Stimulated activated memory B cell treated with anti-CD40 and anti-IgM and Interleukin-4, amounts not matched to agents 10 μg/mL and 1 μg/mL and 100 μg/mL, for 72 hours (primary cell): Measurements from ENCODE around the gene CREG1.

Experiments
- ATAC-seq: fragments of 150-1000 bp; cut with Tn5 transposase; 2 replicates; pipeline ENCODE4 v1.10.0; 2021
- H3K27ac Mint-ChIP-seq: one replicate; pipeline ENCODE4 v1.8.0; 2022; ENCODE audit warnings: mild to moderate bottlenecking, mixed read lengths
- H3K27me3 Mint-ChIP-seq: one replicate; pipeline ENCODE4 v1.8.0; 2022; ENCODE audit warnings: mixed read lengths
- H3K36me3 Mint-ChIP-seq: one replicate; pipeline ENCODE4 v1.8.0; 2022; ENCODE audit warnings: mixed read lengths
- H3K4me1 Mint-ChIP-seq: one replicate; pipeline ENCODE4 v1.8.0; 2022; ENCODE audit warnings: mixed read lengths
- H3K4me3 Mint-ChIP-seq: one replicate; pipeline ENCODE4 v1.8.0; 2022; ENCODE audit warnings: mild to moderate bottlenecking, moderate library complexity, mixed read lengths
- H3K9me3 Mint-ChIP-seq: one replicate; pipeline ENCODE4 v1.8.0; 2022; ENCODE audit warnings: mixed read lengths

Gene CREG1

GRCh38 chr1:167510244-167510643 is 43.3 kb downstream of the CREG1 start:
- Mint-ChIP-seq H3K27ac (no peak overlapping the region), H3K36me3 (no peaks in the 10 kb centered on the region), H3K4me1 (no peaks in the 10 kb centered on the region), H3K4me3 (no peak overlapping the region), H3K9me3 (no peaks in the 10 kb centered on the region), H3K27me3 (peaks cover 58% of the 10 kb centered on the region)
- ATAC-seq, result peak; percentile 54

- no peak for ATAC-seq
- Mint-ChIP-seq H3K27ac (no peak overlapping the region), H3K4me1 (no peaks in the 10 kb centered on the region), H3K27me3 (peaks cover 64% of the 10 kb centered on the region), H3K9me3 (no peaks in the 10 kb centered on the region), H3K4me3 (no peak overlapping the region), H3K36me3 (no peaks in the 10 kb centered on the region)
These were observed 44.0 kb downstream of the CREG1 start for GRCh38 chr1:167509587-167509986.

- Mint-ChIP-seq H3K4me3 (no peak overlapping the region), H3K36me3 (no peaks in the 10 kb centered on the region), H3K27me3 (peaks cover 83% of the 10 kb centered on the region), H3K4me1 (no peaks in the 10 kb centered on the region), H3K27ac (no peak overlapping the region), H3K9me3 (no peaks in the 10 kb centered on the region)
- ATAC-seq, result no peak
These were observed 45.8 kb downstream of the CREG1 start for GRCh38 chr1:167507719-167508118.

- H3K4me1 Mint-ChIP-seq, result peaks cover 31% of the 10 kb centered on the region
- H3K9me3 Mint-ChIP-seq, result no peaks in the 10 kb centered on the region
- no peak overlapping the region for H3K27ac Mint-ChIP-seq
- ATAC-seq, result no peak
- no peak overlapping the region for H3K4me3 Mint-ChIP-seq
- H3K36me3 Mint-ChIP-seq, result no peaks in the 10 kb centered on the region
- H3K27me3 Mint-ChIP-seq, result peaks cover 76% of the 10 kb centered on the region
These were observed 49.1 kb downstream of the CREG1 start for GRCh38 chr1:167504467-167504827.

GRCh38 chr1:167503626-167504466 is 49.7 kb downstream of the CREG1 start:
- H3K36me3 Mint-ChIP-seq, result no peaks in the 10 kb centered on the region
- H3K9me3 Mint-ChIP-seq, result no peaks in the 10 kb centered on the region
- H3K27me3 Mint-ChIP-seq, result peaks cover 70% of the 10 kb centered on the region
- no peak overlapping the region for H3K4me3 Mint-ChIP-seq
- ATAC-seq, result no peak
- H3K4me1 Mint-ChIP-seq, result peaks cover 35% of the 10 kb centered on the region
- H3K27ac Mint-ChIP-seq, result no peak overlapping the region

GRCh38 chr1:167502719-167503462 is 50.7 kb downstream of the CREG1 start:
- Mint-ChIP-seq H3K27me3 (peaks cover 75% of the 10 kb centered on the region), H3K4me1 (peaks cover 35% of the 10 kb centered on the region), H3K36me3 (no peaks in the 10 kb centered on the region), H3K27ac (no peak overlapping the region), H3K4me3 (no peak overlapping the region), H3K9me3 (no peaks in the 10 kb centered on the region)
- no peak for ATAC-seq

- H3K9me3 Mint-ChIP-seq, result no peaks in the 10 kb centered on the region
- peaks cover 75% of the 10 kb centered on the region for H3K27me3 Mint-ChIP-seq
- peaks cover 35% of the 10 kb centered on the region for H3K4me1 Mint-ChIP-seq
- H3K4me3 Mint-ChIP-seq, result no peak overlapping the region
- ATAC-seq, result no peak
- H3K36me3 Mint-ChIP-seq, result no peaks in the 10 kb centered on the region
- H3K27ac Mint-ChIP-seq, result no peak overlapping the region
These were observed 51.4 kb downstream of the CREG1 start for GRCh38 chr1:167502192-167502551.

GRCh38 chr1:167501515-167502191 is 51.9 kb downstream of the CREG1 start:
- peaks cover 75% of the 10 kb centered on the region for H3K27me3 Mint-ChIP-seq
- H3K36me3 Mint-ChIP-seq, result no peaks in the 10 kb centered on the region
- no peak overlapping the region for H3K27ac Mint-ChIP-seq
- H3K4me1 Mint-ChIP-seq, result peaks cover 35% of the 10 kb centered on the region
- no peaks in the 10 kb centered on the region for H3K9me3 Mint-ChIP-seq
- no peak for ATAC-seq
- peak overlapping the region; percentile 12 for H3K4me3 Mint-ChIP-seq

- H3K4me3 Mint-ChIP-seq, result no peak overlapping the region
- peaks cover 75% of the 10 kb centered on the region for H3K27me3 Mint-ChIP-seq
- no peak for ATAC-seq
- H3K27ac Mint-ChIP-seq, result no peak overlapping the region
- H3K9me3 Mint-ChIP-seq, result no peaks in the 10 kb centered on the region
- H3K4me1 Mint-ChIP-seq, result peaks cover 35% of the 10 kb centered on the region
- no peaks in the 10 kb centered on the region for H3K36me3 Mint-ChIP-seq
These were observed 53.2 kb downstream of the CREG1 start for GRCh38 chr1:167500283-167500860.

GRCh38 chr1:167499664-167500101 is 53.9 kb downstream of the CREG1 start:
- Mint-ChIP-seq H3K4me3 (no peak overlapping the region), H3K36me3 (no peaks in the 10 kb centered on the region)

GRCh38 chr1:167499106-167499505 is 54.5 kb downstream of the CREG1 start:
- H3K27me3 Mint-ChIP-seq, result peaks cover 72% of the 10 kb centered on the region
- H3K9me3 Mint-ChIP-seq, result no peaks in the 10 kb centered on the region
- no peaks in the 10 kb centered on the region for H3K36me3 Mint-ChIP-seq
- H3K27ac Mint-ChIP-seq, result no peak overlapping the region
- peaks cover 35% of the 10 kb centered on the region for H3K4me1 Mint-ChIP-seq
- no peak for ATAC-seq
- no peak overlapping the region for H3K4me3 Mint-ChIP-seq

More at GRCh38 chr1:167499664-167500101, 53.9 kb downstream of the CREG1 start:
- Mint-ChIP-seq H3K4me1 (peaks cover 35% of the 10 kb centered on the region), H3K27me3 (peaks cover 75% of the 10 kb centered on the region), H3K9me3 (no peaks in the 10 kb centered on the region), H3K27ac (no peak overlapping the region)
- peak; percentile 98 for ATAC-seq

- Mint-ChIP-seq H3K27ac (no peak overlapping the region), H3K4me3 (no peak overlapping the region), H3K36me3 (no peaks in the 10 kb centered on the region)
These were observed 56.6 kb downstream of the CREG1 start for GRCh38 chr1:167496797-167497619.

GRCh38 chr1:167493372-167493771 is 60.2 kb downstream of the CREG1 start:
- no peak overlapping the region for H3K27ac Mint-ChIP-seq
- ATAC-seq, result no peak
- H3K27me3 Mint-ChIP-seq, result peaks cover 64% of the 10 kb centered on the region
- H3K9me3 Mint-ChIP-seq, result no peaks in the 10 kb centered on the region
- H3K4me3 Mint-ChIP-seq, result no peak overlapping the region
- no peaks in the 10 kb centered on the region for H3K36me3 Mint-ChIP-seq
- no peaks in the 10 kb centered on the region for H3K4me1 Mint-ChIP-seq

More at GRCh38 chr1:167496797-167497619, 56.6 kb downstream of the CREG1 start:
- no peak for ATAC-seq
- H3K4me1 Mint-ChIP-seq, result peaks cover 30% of the 10 kb centered on the region
- H3K27me3 Mint-ChIP-seq, result peaks cover 72% of the 10 kb centered on the region
- H3K9me3 Mint-ChIP-seq, result no peaks in the 10 kb centered on the region

- Mint-ChIP-seq H3K4me3 (no peak overlapping the region), H3K36me3 (no peaks in the 10 kb centered on the region), H3K27me3 (peaks cover 55% of the 10 kb centered on the region), H3K27ac (no peak overlapping the region), H3K9me3 (no peaks in the 10 kb centered on the region), H3K4me1 (no peaks in the 10 kb centered on the region)
- no peak for ATAC-seq
These were observed 61.1 kb downstream of the CREG1 start for GRCh38 chr1:167492481-167492910.
